ENCODE data around the gene RARS2.
A peak's percentile ranks its signal among the peaks of the same experiment; 100 is the strongest.

RARS2 gene

GRCh38 chr6:87483929-87484328 lies 105.9 kb downstream of the RARS2 start:
- Histone ChIP-seq H3K4me3 (no peak overlapping the region), H3K27ac (no peak overlapping the region)
- DNase-seq (ENCODE audit: low spot score): no peak
- TF ChIP-seq CTCF (IDR thresholded peaks at IDR 0.05): no peak

GRCh38 chr6:87482366-87482765 lies 107.4 kb downstream of the RARS2 start:
- TF ChIP-seq CTCF (IDR thresholded peaks at IDR 0.05): no peak
- no peak overlapping the region for H3K27ac ChIP-seq
- no peak for DNase-seq (ENCODE audit: low spot score)
- no peak overlapping the region for H3K4me3 ChIP-seq

GRCh38 chr6:87481931-87482330 lies 107.9 kb downstream of the RARS2 start:
- Histone ChIP-seq H3K4me3 (no peak overlapping the region), H3K27ac (no peak overlapping the region)
- no peak for DNase-seq (ENCODE audit: low spot score)
- TF ChIP-seq CTCF (IDR thresholded peaks at IDR 0.05): no peak

GRCh38 chr6:87473419-87473903 lies 116.3 kb downstream of the RARS2 start:
- DNase-seq (ENCODE audit: low spot score): no peak
- H3K4me3 ChIP-seq: peak overlapping the region; percentile 98
- peak overlapping the region; percentile 87 to 97 for H3K27ac ChIP-seq
- TF ChIP-seq CTCF (IDR thresholded peaks at IDR 0.05): no peak

GRCh38 chr6:87472525-87473418 lies 117.0 kb downstream of the RARS2 start, which contains the start of gene SLC35A1:
Gene SLC35A1 (plus strand): TSS chr6:87472974. CDS start chr6:87473004, 30 bp downstream.
- DNase-seq (ENCODE audit: low spot score): peak; percentile 93
- Histone ChIP-seq H3K4me3 (peak within 1 kb of the TSS; percentile 98), H3K27ac (peak within 1 kb of the TSS; percentile 87 to 97)
- no peak for TF ChIP-seq CTCF (IDR thresholded peaks at IDR 0.05)

- Histone ChIP-seq H3K4me3 (no peak overlapping the region), H3K27ac (no peak overlapping the region)
- TF ChIP-seq CTCF (IDR thresholded peaks at IDR 0.05): no peak
- no peak for DNase-seq (ENCODE audit: low spot score)
Measured at GRCh38 chr6:87465051-87465450, 124.7 kb downstream of the RARS2 start.
